Erythroblast (primary cell): Measurements from ENCODE around the gene EYA4.

Experiments
- GATA1 ChIP-seq: IDR thresholded peaks from 2 replicates; pipeline ENCODE4 v1.6.1; 2011; ENCODE audit warnings: low read depth, mild to moderate bottlenecking, control low read depth, low read length, moderate library complexity
- POLR2A ChIP-seq: IDR thresholded peaks from 2 replicates; pipeline ENCODE4 v1.6.1; 2011; ENCODE audit warnings: mild to moderate bottlenecking, low read length

DNA sequence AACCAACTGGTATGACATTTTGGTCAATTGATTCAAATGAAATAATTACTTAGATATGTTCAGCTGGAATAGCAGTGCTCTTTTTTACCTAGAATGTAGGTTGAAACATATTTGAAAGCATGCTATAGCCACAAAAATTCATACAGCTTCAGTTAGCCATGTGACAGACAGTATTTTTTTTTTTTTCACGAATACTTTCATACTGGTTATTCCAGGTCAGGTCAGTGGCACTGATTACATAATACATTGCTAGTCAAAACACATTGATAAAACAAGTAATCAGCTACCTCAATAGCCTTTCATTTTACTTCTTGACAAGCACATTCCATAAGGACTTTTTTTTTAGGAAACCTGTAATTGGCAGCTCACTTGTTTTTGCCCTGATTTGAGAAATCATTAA lies 222.6 kb downstream of the EYA4 start:
- TF ChIP-seq POLR2A (no peak), GATA1 (no peak)
